Vagina (tissue), 2 donors: ENCODE data around the gene DNAJC5. TPM values are rescaled to one million over a fixed set of nuclear protein-coding genes. Genes with fewer than 3 reads are reported as not detected.
A peak's percentile ranks its signal among the peaks of the same experiment; 100 is the strongest.

Experiments
- DNase-seq, 2 donors: peaks; one replicate each; pipeline ENCODE4 v3.0.0-alpha.2; 2017; ENCODE audit errors: extremely low spot score in 2 of 2
- H3K27ac ChIP-seq: fragments of 200-600 bp; sonication (generic); one replicate; pipeline ENCODE4 v1.5.1; 2019
- H3K27me3 ChIP-seq: fragments of 200-600 bp; sonication (generic); one replicate; pipeline ENCODE4 v1.5.1; 2019
- H3K36me3 ChIP-seq, 2 donors: fragments of 200-600 bp; sonication (generic); one replicate each; pipeline ENCODE4 v1.5.1; 2017 to 2019
- H3K4me1 ChIP-seq: fragments of 200-600 bp; sonication (generic); one replicate; pipeline ENCODE4 v1.5.1; 2019
- H3K4me3 ChIP-seq, 2 donors: fragments of 200-600 bp; sonication (generic); 1 replicate in 1 of 2; 2 replicates in 1 of 2; pipeline ENCODE4 v1.5.1; 2016 to 2019
- H3K9me3 ChIP-seq: fragments of 200-600 bp; sonication (generic); one replicate; pipeline ENCODE4 v1.5.1; 2019
- CTCF ChIP-seq, 3 experiments: fragments of 450-650 bp in 2 of 3; fragments of 200-600 bp in 1 of 3; sonication (generic) in 1 of 3; IDR thresholded peaks; one replicate each; pipeline ENCODE4 v1.5.1; 2017 to 2019; ENCODE audit warnings: antibody characterized with exemption in 3 of 3, mild to moderate bottlenecking in 2 of 3, moderate library complexity in 2 of 3
- POLR2A ChIP-seq, 2 donors: fragments of 450-650 bp; IDR thresholded peaks; one replicate each; pipeline ENCODE4 v1.6.1; 2017; ENCODE audit warnings: antibody characterized with exemption in 2 of 2, mild to moderate bottlenecking in 2 of 2, moderate library complexity in 2 of 2
- POLR2AphosphoS5 ChIP-seq, 2 donors: sonication (generic); formaldehyde crosslinking; IDR thresholded peaks; one replicate each; pipeline ENCODE4 v1.9.0; 2017; ENCODE audit warnings: antibody characterized with exemption in 2 of 2, mild to moderate bottlenecking in 2 of 2, low read depth in 1 of 2; ENCODE audit not compliant: insufficient read depth in 1 of 2
- intact Hi-C: fragments of 100-400 bp; cut with DNase I; formaldehyde crosslinking; loops from one replicate; pipeline ENCODE4 v1.15.1; 2023
- total RNA-seq: library from RNA; depleted of rRNA; stranded (reverse); fragments of >200 nt; gene quantifications from one replicate; pipeline ENCODE4 v1.2.3, GENCODE V29; 2016

Gene DNAJC5
- total RNA-seq, 1 donor from 2014 or later, result 25.8 TPM

GRCh38 chr20:63946986-63947637 is 52.2 kb downstream of the DNAJC5 start:
- no peaks in the 10 kb centered on the region for H3K27me3 ChIP-seq
- peak overlapping the region; percentile 91 for H3K27ac ChIP-seq
- TF ChIP-seq POLR2A (IDR thresholded peaks at IDR 0.05) (no peak), CTCF (IDR thresholded peaks at IDR 0.05) (no peak), POLR2AphosphoS5 (IDR thresholded peaks at IDR 0.05; ENCODE audit: insufficient read depth in 1 of 2, low read depth in 1 of 2) (no peak)
- H3K36me3 ChIP-seq, result peaks cover 0 to 38% of the 10 kb centered on the region in 2 donors
- no peak overlapping the region for H3K4me3 ChIP-seq
- no peak for DNase-seq
- peaks cover 69% of the 10 kb centered on the region for H3K4me1 ChIP-seq
- no peaks in the 10 kb centered on the region for H3K9me3 ChIP-seq
- intact Hi-C loops, result no loop called here

- Histone ChIP-seq H3K27me3 (no peaks in the 10 kb centered on the region), H3K27ac (peak overlapping the region; percentile 91), H3K4me3 (peak overlapping the region in 1 of 2 donors; percentile 45), H3K36me3 (peaks cover 0 to 35% of the 10 kb centered on the region in 2 donors), H3K9me3 (no peaks in the 10 kb centered on the region), H3K4me1 (peaks cover 69% of the 10 kb centered on the region)
- no peak for DNase-seq
- intact Hi-C loops, result no loop called here
- TF ChIP-seq POLR2A (IDR thresholded peaks at IDR 0.05) (no peak), CTCF (IDR thresholded peaks at IDR 0.05) (no peak), POLR2AphosphoS5 (IDR thresholded peaks at IDR 0.05; ENCODE audit: insufficient read depth in 1 of 2, low read depth in 1 of 2) (peak in 1 of 2 donors; percentile 18)
These were observed 52.9 kb downstream of the DNAJC5 start for GRCh38 chr20:63947638-63948456.

DNA sequence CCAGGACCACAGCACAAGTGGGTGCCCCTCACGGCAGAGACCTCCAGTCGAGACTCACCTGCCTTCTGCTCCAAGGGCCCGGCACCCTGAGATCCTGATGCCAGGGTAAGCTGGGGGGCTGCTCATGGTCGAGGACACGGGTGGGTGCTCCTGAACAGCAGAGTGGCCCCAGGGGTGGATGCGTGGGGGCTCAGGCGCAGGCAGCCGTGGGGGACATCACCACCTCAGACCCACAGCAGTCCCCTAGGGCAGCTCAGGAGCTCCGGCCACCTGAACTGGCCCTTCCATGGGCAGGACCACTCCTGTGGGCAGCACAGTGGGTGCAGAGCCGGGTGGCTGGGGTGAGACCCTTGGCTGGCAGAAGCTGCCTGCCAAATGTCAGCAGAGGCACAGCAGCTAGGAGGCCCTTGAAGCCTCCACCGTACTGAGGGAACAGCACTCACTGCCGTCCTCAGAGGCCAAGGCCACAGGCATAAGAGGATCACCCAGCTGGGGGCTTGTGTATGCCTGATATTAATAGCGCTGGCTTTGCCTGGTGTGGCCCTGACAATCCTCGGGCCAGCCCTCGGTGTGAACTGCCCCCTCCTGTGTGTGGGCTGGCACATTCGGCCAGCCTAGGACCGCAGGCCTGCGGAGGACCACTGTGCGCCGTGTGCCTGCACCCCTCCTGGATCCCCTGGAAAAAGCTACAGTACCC is 55.9 kb downstream of the DNAJC5 start:
- no peak for TF ChIP-seq CTCF (IDR thresholded peaks at IDR 0.05)
- TF ChIP-seq POLR2A (IDR thresholded peaks at IDR 0.05), result no peak
- no peak for TF ChIP-seq POLR2AphosphoS5 (IDR thresholded peaks at IDR 0.05; ENCODE audit: insufficient read depth in 1 of 2, low read depth in 1 of 2)
- no peak for DNase-seq
- peaks cover 90% of the 10 kb centered on the region for H3K4me1 ChIP-seq
- peak overlapping the region; percentile 91 for H3K27ac ChIP-seq
- H3K36me3 ChIP-seq, result peaks cover 0 to 6% of the 10 kb centered on the region in 2 donors
- H3K27me3 ChIP-seq, result no peaks in the 10 kb centered on the region
- H3K4me3 ChIP-seq, result peak overlapping the region in 1 of 2 donors; percentile 10
- intact Hi-C loops, result no loop called here
- H3K9me3 ChIP-seq, result no peaks in the 10 kb centered on the region

DNA sequence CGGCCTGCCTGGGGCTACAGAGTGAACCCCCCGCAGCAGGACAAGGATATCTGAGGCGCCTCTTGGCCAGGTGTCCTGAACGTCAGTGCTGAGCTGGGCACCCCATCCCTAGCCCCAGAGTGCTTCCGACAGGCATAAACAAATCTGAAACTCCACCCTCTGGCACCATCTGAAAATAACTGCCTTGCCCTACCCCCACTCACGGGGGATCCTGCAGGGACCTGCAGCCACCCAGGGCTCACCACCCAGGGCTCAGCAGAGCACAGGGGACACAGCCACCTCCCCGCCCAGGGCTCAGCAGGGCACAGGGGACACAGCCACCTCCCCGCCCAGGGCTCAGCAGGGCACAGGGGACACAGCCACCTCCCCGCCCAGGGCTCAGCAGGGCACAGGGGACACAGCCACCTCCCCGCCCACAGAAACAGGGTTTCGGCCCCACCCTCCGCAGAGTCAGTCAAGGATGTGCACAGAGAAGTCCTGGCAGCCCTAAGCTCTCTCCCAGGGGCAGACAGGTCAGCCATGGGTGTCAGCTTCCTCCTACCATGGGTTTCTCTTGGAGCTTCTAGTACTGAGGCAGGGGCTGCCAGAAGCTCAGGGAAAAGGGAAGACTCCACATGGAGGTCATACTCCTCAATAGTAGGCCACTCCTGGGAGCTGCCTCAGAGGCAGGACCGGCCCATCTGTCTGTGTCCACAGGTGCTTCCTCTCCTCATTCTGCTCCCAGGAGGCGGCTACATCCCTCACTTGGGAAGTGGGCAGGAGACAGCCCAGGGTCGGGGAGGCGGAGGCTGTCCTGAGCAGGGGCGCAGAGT is 56.7 kb downstream of the DNAJC5 start:
- intact Hi-C loops, result no loop called here
- H3K27me3 ChIP-seq, result no peaks in the 10 kb centered on the region
- no peak for TF ChIP-seq POLR2AphosphoS5 (IDR thresholded peaks at IDR 0.05; ENCODE audit: insufficient read depth in 1 of 2, low read depth in 1 of 2)
- TF ChIP-seq CTCF (IDR thresholded peaks at IDR 0.05), result no peak
- no peak for TF ChIP-seq POLR2A (IDR thresholded peaks at IDR 0.05)
- peak overlapping the region; percentile 91 for H3K27ac ChIP-seq
- peaks cover 90% of the 10 kb centered on the region for H3K4me1 ChIP-seq
- no peak overlapping the region for H3K4me3 ChIP-seq
- H3K9me3 ChIP-seq, result no peaks in the 10 kb centered on the region
- H3K36me3 ChIP-seq, result no peaks in the 10 kb centered on the region
- no peak for DNase-seq
